ENCODE results near the gene TCN2. TPM values are rescaled to one million over a fixed set of nuclear protein-coding genes. Genes with fewer than 3 reads are reported as not detected.

TCN2 gene
- total RNA-seq, 1 experiment from 2014 or later = 2.2 TPM

GRCh38 chr22:30582788-30583545, 24.0 kb upstream of the TCN2 start:
- CTCF ChIA-PET = no interaction called here
- no peak for ATAC-seq
- intact Hi-C loops (cut with micrococcal nuclease) = no loop called here
- BruUV-seq (replicated peaks) = no TSS peak
- Histone ChIP-seq H3K9ac (ENCODE audit: low read length) (no peak overlapping the region), H4K20me1 (ENCODE audit: insufficient read depth) (no peaks in the 10 kb centered on the region), H3K9me2 (ENCODE audit: insufficient read depth) (no peaks in the 10 kb centered on the region), H3K4me1 (ENCODE audit: control insufficient read depth in 1 of 2, insufficient read depth in 2 of 2, low read length in 2 of 2) (no peaks in the 10 kb centered on the region), H3K79me2 (ENCODE audit: insufficient read depth, low read length) (peaks cover 51% of the 10 kb centered on the region), H3K27ac (ENCODE audit: low read depth, low read length) (no peak overlapping the region), H3K36me3 (ENCODE audit: control insufficient read depth in 1 of 2, insufficient read depth in 2 of 2, low read length in 2 of 2) (peaks cover 60 to 96% of the 10 kb centered on the region in 2 experiments), H3K4me3 (replicated peaks in 1 of 2; ENCODE audit: low read depth in 1 of 2, low read length in 2 of 2) (no peak overlapping the region), H3K4me2 (ENCODE audit: low read length) (no peak overlapping the region), H3K9me3 (ENCODE audit: control insufficient read depth in 1 of 2, insufficient read depth in 1 of 2, low read depth in 1 of 2, low read length in 2 of 2) (no peaks in the 10 kb centered on the region), H3K27me3 (ENCODE audit: insufficient read depth, low read length) (no peaks in the 10 kb centered on the region), H2AFZ (ENCODE audit: low read depth, low read length, poor library complexity, severe bottlenecking) (no peak overlapping the region)
- DNase-seq (ENCODE audit: low read depth, low spot score) = no peak
- TF ChIP-seq YY1 (IDR thresholded peaks at IDR 0.05; ENCODE audit: extremely low read depth, insufficient replicate concordance, low read depth, low read length) = no peak
- no peak for TF ChIP-seq MAX (IDR thresholded peaks at IDR 0.05)
- TF ChIP-seq ZNF274 (IDR thresholded peaks at IDR 0.05; ENCODE audit: low read depth, low read length) = no peak
- no peak for TF ChIP-seq JUND (IDR thresholded peaks at IDR 0.05)
- TF ChIP-seq RAD21 (IDR thresholded peaks at IDR 0.05; ENCODE audit: low read depth) = no peak
- TF ChIP-seq SIN3A (IDR thresholded peaks at IDR 0.05; ENCODE audit: low read depth) = no peak
- no peak for TF ChIP-seq EGR1 (IDR thresholded peaks at IDR 0.05; ENCODE audit: low read depth)
- POLR2A ChIA-PET = no interaction called here
- RAD21 ChIA-PET (ENCODE audit: low non-redundant PET in 1 of 2, low total read pairs in 2 of 2, uncharacterized antibody in 2 of 2, unreplicated experiment in 2 of 2) = no interaction called here

- Histone ChIP-seq H3K4me1 (ENCODE audit: control insufficient read depth in 1 of 2, insufficient read depth in 2 of 2, low read length in 2 of 2) (no peaks in the 10 kb centered on the region), H3K79me2 (ENCODE audit: insufficient read depth, low read length) (peaks cover 65% of the 10 kb centered on the region), H3K4me3 (replicated peaks in 1 of 2; ENCODE audit: low read depth in 1 of 2, low read length in 2 of 2) (no peak overlapping the region), H4K20me1 (ENCODE audit: insufficient read depth) (no peaks in the 10 kb centered on the region), H3K27me3 (ENCODE audit: insufficient read depth, low read length) (no peaks in the 10 kb centered on the region), H3K9ac (ENCODE audit: low read length) (no peak overlapping the region), H3K27ac (ENCODE audit: low read depth, low read length) (no peak overlapping the region), H3K9me3 (ENCODE audit: control insufficient read depth in 1 of 2, insufficient read depth in 1 of 2, low read depth in 1 of 2, low read length in 2 of 2) (no peaks in the 10 kb centered on the region), H3K4me2 (ENCODE audit: low read length) (no peak overlapping the region), H3K36me3 (ENCODE audit: control insufficient read depth in 1 of 2, insufficient read depth in 2 of 2, low read length in 2 of 2) (peaks cover 65 to 96% of the 10 kb centered on the region in 2 experiments), H2AFZ (ENCODE audit: low read depth, low read length, poor library complexity, severe bottlenecking) (no peak overlapping the region), H3K9me2 (ENCODE audit: insufficient read depth) (no peaks in the 10 kb centered on the region)
- BruUV-seq (replicated peaks) = no TSS peak
- no peak for TF ChIP-seq SP1 (IDR thresholded peaks at IDR 0.05; ENCODE audit: low read depth)
- TF ChIP-seq ZNF274 (IDR thresholded peaks at IDR 0.05; ENCODE audit: low read depth, low read length) = no peak
- TF ChIP-seq MAX (IDR thresholded peaks at IDR 0.05) = no peak
- no peak for TF ChIP-seq ZFX (IDR thresholded peaks at IDR 0.05)
- no peak for TF ChIP-seq ZBTB33 (IDR thresholded peaks at IDR 0.05; ENCODE audit: extremely low read depth, insufficient replicate concordance, low read length)
- TF ChIP-seq ATF3 (IDR thresholded peaks at IDR 0.05) = no peak
- TF ChIP-seq POLR2A (IDR thresholded peaks at IDR 0.05; ENCODE audit: borderline replicate concordance, extremely low read depth, insufficient read depth, insufficient read length) = no peak
- no peak for TF ChIP-seq ELF1 (IDR thresholded peaks at IDR 0.05; ENCODE audit: borderline replicate concordance, low read depth)
- no peak for TF ChIP-seq EZH2phosphoT487 (IDR thresholded peaks at IDR 0.05; ENCODE audit: borderline replicate concordance)
- no peak for TF ChIP-seq EGR1 (IDR thresholded peaks at IDR 0.05; ENCODE audit: low read depth)
- intact Hi-C loops (cut with micrococcal nuclease) = no loop called here
- CTCF ChIA-PET = no interaction called here
- ATAC-seq = no peak
- RAD21 ChIA-PET (ENCODE audit: low non-redundant PET in 1 of 2, low total read pairs in 2 of 2, uncharacterized antibody in 2 of 2, unreplicated experiment in 2 of 2) = no interaction called here
- POLR2A ChIA-PET = no interaction called here
- DNase-seq (ENCODE audit: low read depth, low spot score) = no peak
Observed at GRCh38 chr22:30584441-30584840, 22.5 kb upstream of the TCN2 start.

All from HCT116 (cell line).